GM23338 (cell line): ENCODE results near the gene APOBEC4. TPM values are rescaled to one million over a fixed set of nuclear protein-coding genes. Genes with fewer than 3 reads are reported as not detected.

Experiments
- ATAC-seq: fragments of 200-7000 bp; cut with Tn5 transposase; 3 replicates; pipeline ENCODE4 v1.9.1; 2020
- DNase-seq: peaks from one replicate; pipeline ENCODE4 v3.0.0-alpha.2; 2015; ENCODE audit warnings: low spot score
- H2AFZ ChIP-seq: fragments of 200-600 bp; sonication (generic); 2 replicates; pipeline ENCODE4 v1.8.0; 2016; ENCODE audit warnings: antibody characterized with exemption, mild to moderate bottlenecking, moderate library complexity
- H3F3A ChIP-seq: fragments of 200-600 bp; sonication (generic); replicated peaks from 2 replicates; pipeline ENCODE4 v1.8.0; 2017; ENCODE audit warnings: antibody characterized with exemption, mixed run types, low read depth
- H3K27ac ChIP-seq: fragments of 200-600 bp; sonication (generic); 2 replicates; pipeline ENCODE4 v1.6.1; 2016; ENCODE audit warnings: low read depth
- H3K27me3 ChIP-seq: fragments of 200-600 bp; sonication (generic); 2 replicates; pipeline ENCODE4 v1.8.0; 2016; ENCODE audit warnings: mild to moderate bottlenecking, mixed run types, moderate library complexity; ENCODE audit not compliant: insufficient read depth
- H3K36me3 ChIP-seq: fragments of 200-600 bp; sonication (generic); 2 replicates; pipeline ENCODE4 v1.8.0; 2016; ENCODE audit warnings: mild to moderate bottlenecking; ENCODE audit not compliant: insufficient read depth
- H3K4me1 ChIP-seq: fragments of 200-600 bp; sonication (generic); 2 replicates; pipeline ENCODE4 v1.8.0; 2016; ENCODE audit warnings: mild to moderate bottlenecking, moderate library complexity; ENCODE audit not compliant: insufficient read depth
- H3K4me2 ChIP-seq: fragments of 200-600 bp; sonication (generic); 2 replicates; pipeline ENCODE4 v1.7.1; 2017; ENCODE audit warnings: mixed run types
- H3K4me3 ChIP-seq: fragments of 200-600 bp; sonication (generic); 2 replicates; pipeline ENCODE4 v1.6.1; 2016; ENCODE audit warnings: mixed run types
- H3K79me2 ChIP-seq: fragments of 200-600 bp; sonication (generic); replicated peaks from 2 replicates; pipeline ENCODE4 v1.8.0; 2017; ENCODE audit warnings: mild to moderate bottlenecking; ENCODE audit not compliant: insufficient read depth
- H3K9me2 ChIP-seq: fragments of 200-600 bp; sonication (generic); 2 replicates; pipeline ENCODE4 v1.8.0; 2017; ENCODE audit not compliant: insufficient read depth
- H4K20me1 ChIP-seq: fragments of 200-600 bp; sonication (generic); replicated peaks from 2 replicates; pipeline ENCODE4 v1.8.0; 2017; ENCODE audit warnings: mild to moderate bottlenecking; ENCODE audit not compliant: insufficient read depth
- H3K27ac Mint-ChIP-seq: 2 replicates; pipeline ENCODE4 v1.8.0; 2020; ENCODE audit warnings: inconsistent platforms, mild to moderate bottlenecking, moderate library complexity, mixed read lengths
- H3K27me3 Mint-ChIP-seq: 3 replicates; pipeline ENCODE4 v1.8.0; 2022; ENCODE audit warnings: low read depth, mild to moderate bottlenecking, moderate library complexity, mixed read lengths, inconsistent platforms; ENCODE audit not compliant: insufficient read depth, poor library complexity
- H3K36me3 Mint-ChIP-seq: 3 replicates; pipeline ENCODE4 v1.8.0; 2021; ENCODE audit warnings: low read depth, mild to moderate bottlenecking, inconsistent platforms, moderate library complexity, mixed read lengths
- H3K4me1 Mint-ChIP-seq: 3 replicates; pipeline ENCODE4 v1.8.0; 2020; ENCODE audit warnings: mild to moderate bottlenecking, inconsistent platforms, mixed read lengths
- H3K4me3 Mint-ChIP-seq: 3 replicates; pipeline ENCODE4 v1.8.0; 2021; ENCODE audit warnings: moderate library complexity, mild to moderate bottlenecking, inconsistent platforms, mixed read lengths
- H3K9me3 Mint-ChIP-seq: 3 replicates; pipeline ENCODE4 v1.8.0; 2020; ENCODE audit warnings: moderate library complexity, mild to moderate bottlenecking, inconsistent platforms, mixed read lengths
- CREB1 ChIP-seq: fragments of 250-450 bp; sonication (Bioruptor Pico); IDR thresholded peaks from 2 replicates; pipeline ENCODE4 v1.5.0; 2020; ENCODE audit warnings: low read depth, mild to moderate bottlenecking, moderate library complexity
- CTCF ChIP-seq, 2 experiments: fragments of 200-600 bp in 1 of 2; sonication (generic) in 1 of 2; conservative IDR thresholded peaks; 2 replicates each; pipeline versions ENCODE4 v1.5.1 to v1.6.1; 2016 to 2017; ENCODE audit warnings: antibody characterized with exemption in 2 of 2, low read depth in 2 of 2, mild to moderate bottlenecking in 2 of 2, moderate library complexity in 1 of 2
- EZH2 ChIP-seq: fragments of 200-600 bp; sonication (generic); IDR thresholded peaks from one replicate; pipeline ENCODE4 v1.8.0; 2017; ENCODE audit warnings: antibody characterized with exemption, mild to moderate bottlenecking, low read depth; ENCODE audit not compliant: unreplicated experiment
- EZH2phosphoT487 ChIP-seq: fragments of 200-600 bp; sonication (generic); IDR thresholded peaks from one replicate; pipeline ENCODE4 v1.8.1; 2018; ENCODE audit warnings: antibody characterized with exemption; ENCODE audit not compliant: unreplicated experiment
- JUNB ChIP-seq: IDR thresholded peaks from one replicate; pipeline ENCODE4 v1.6.1; 2016; ENCODE audit warnings: antibody characterized with exemption; ENCODE audit not compliant: unreplicated experiment
- NANOG ChIP-seq: IDR thresholded peaks from 2 replicates; pipeline ENCODE4 v1.6.1; 2016; ENCODE audit warnings: antibody characterized with exemption, borderline replicate concordance
- POLR2AphosphoS5 ChIP-seq: IDR thresholded peaks from 2 replicates; pipeline ENCODE4 v1.6.1; 2016; ENCODE audit warnings: antibody characterized with exemption, low read depth
- STAT1 ChIP-seq: IDR thresholded peaks from one replicate; pipeline ENCODE4 v1.6.1; 2016; ENCODE audit warnings: antibody characterized with exemption; ENCODE audit not compliant: unreplicated experiment
- ZNF114 ChIP-seq: fragments of 250-450 bp; sonication (Bioruptor Pico); IDR thresholded peaks from 2 replicates; pipeline ENCODE4 v1.5.0; 2020; ENCODE audit warnings: mild to moderate bottlenecking, moderate library complexity
- ZNF331 ChIP-seq: fragments of 250-450 bp; sonication (Bioruptor Pico); IDR thresholded peaks from 2 replicates; pipeline ENCODE4 v1.5.0; 2020; ENCODE audit warnings: low read depth, mild to moderate bottlenecking, moderate library complexity
- ZNF462 ChIP-seq: fragments of 250-450 bp; sonication (Bioruptor Pico); IDR thresholded peaks from 2 replicates; pipeline ENCODE4 v1.5.0; 2020; ENCODE audit warnings: mild to moderate bottlenecking, moderate library complexity
- polyA plus RNA-seq: library from polyadenylated mRNA; unstranded; fragments of >200 nt; fragmentation: Nextera tagmentation; extraction: Ambion mirVana; gene quantifications from 2 replicates; pipeline ENCODE4 v1.2.1, GENCODE V29; 2016
- total RNA-seq: library from RNA; depleted of rRNA; stranded (reverse); fragments of >200 nt; shearing (Covaris generic); gene quantifications from 2 replicates; pipeline ENCODE4 v1.2.3, GENCODE V29; 2014
- TF ChIP-seq, protein P1 (sequence below): IDR thresholded peaks from one replicate; pipeline ENCODE4 v1.6.1; 2018; ENCODE audit warnings: antibody characterized with exemption; ENCODE audit not compliant: unreplicated experiment
- TF ChIP-seq, protein P2 (sequence below): IDR thresholded peaks from 2 replicates; pipeline ENCODE4 v1.6.1; 2016; ENCODE audit warnings: antibody characterized with exemption

APOBEC4 gene
- total and polyA plus RNA-seq, 2 experiments from 2014 or later, result 0.10 TPM; not detected in 1

- no peaks in the 10 kb centered on the region for H3K36me3 ChIP-seq
- Mint-ChIP-seq H3K4me3 (no peak overlapping the region), H3K36me3 (no peaks in the 10 kb centered on the region), H3K4me1 (no peaks in the 10 kb centered on the region), H3K9me3 (no peaks in the 10 kb centered on the region), H3K27me3 (no peaks in the 10 kb centered on the region), H3K27ac (no peak overlapping the region)
- no peaks in the 10 kb centered on the region for H3K4me1 ChIP-seq
- no peak overlapping the region for H3K27ac ChIP-seq
- no peak for TF ChIP-seq ZNF331 (CRISPR knock-in tag)
- no peak for TF ChIP-seq CTCF (conservative IDR thresholded peaks at IDR 0.05; ENCODE audit: low read depth in 2 of 2)
- TF ChIP-seq, protein P1, sequence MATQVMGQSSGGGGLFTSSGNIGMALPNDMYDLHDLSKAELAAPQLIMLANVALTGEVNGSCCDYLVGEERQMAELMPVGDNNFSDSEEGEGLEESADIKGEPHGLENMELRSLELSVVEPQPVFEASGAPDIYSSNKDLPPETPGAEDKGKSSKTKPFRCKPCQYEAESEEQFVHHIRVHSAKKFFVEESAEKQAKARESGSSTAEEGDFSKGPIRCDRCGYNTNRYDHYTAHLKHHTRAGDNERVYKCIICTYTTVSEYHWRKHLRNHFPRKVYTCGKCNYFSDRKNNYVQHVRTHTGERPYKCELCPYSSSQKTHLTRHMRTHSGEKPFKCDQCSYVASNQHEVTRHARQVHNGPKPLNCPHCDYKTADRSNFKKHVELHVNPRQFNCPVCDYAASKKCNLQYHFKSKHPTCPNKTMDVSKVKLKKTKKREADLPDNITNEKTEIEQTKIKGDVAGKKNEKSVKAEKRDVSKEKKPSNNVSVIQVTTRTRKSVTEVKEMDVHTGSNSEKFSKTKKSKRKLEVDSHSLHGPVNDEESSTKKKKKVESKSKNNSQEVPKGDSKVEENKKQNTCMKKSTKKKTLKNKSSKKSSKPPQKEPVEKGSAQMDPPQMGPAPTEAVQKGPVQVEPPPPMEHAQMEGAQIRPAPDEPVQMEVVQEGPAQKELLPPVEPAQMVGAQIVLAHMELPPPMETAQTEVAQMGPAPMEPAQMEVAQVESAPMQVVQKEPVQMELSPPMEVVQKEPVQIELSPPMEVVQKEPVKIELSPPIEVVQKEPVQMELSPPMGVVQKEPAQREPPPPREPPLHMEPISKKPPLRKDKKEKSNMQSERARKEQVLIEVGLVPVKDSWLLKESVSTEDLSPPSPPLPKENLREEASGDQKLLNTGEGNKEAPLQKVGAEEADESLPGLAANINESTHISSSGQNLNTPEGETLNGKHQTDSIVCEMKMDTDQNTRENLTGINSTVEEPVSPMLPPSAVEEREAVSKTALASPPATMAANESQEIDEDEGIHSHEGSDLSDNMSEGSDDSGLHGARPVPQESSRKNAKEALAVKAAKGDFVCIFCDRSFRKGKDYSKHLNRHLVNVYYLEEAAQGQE, result no peak
- TF ChIP-seq EZH2, result no peak
- TF ChIP-seq POLR2AphosphoS5, result no peak
- no peak for TF ChIP-seq STAT1
- no peak for TF ChIP-seq ZNF114 (CRISPR knock-in tag)
- TF ChIP-seq, protein P2, sequence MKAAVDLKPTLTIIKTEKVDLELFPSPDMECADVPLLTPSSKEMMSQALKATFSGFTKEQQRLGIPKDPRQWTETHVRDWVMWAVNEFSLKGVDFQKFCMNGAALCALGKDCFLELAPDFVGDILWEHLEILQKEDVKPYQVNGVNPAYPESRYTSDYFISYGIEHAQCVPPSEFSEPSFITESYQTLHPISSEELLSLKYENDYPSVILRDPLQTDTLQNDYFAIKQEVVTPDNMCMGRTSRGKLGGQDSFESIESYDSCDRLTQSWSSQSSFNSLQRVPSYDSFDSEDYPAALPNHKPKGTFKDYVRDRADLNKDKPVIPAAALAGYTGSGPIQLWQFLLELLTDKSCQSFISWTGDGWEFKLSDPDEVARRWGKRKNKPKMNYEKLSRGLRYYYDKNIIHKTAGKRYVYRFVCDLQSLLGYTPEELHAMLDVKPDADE, result no peak
- TF ChIP-seq JUNB, result no peak
- no peak for TF ChIP-seq NANOG
- no peak for TF ChIP-seq ZNF462 (CRISPR knock-in tag)
- TF ChIP-seq EZH2phosphoT487, result no peak
- TF ChIP-seq CREB1 (CRISPR knock-in tag), result no peak
- ATAC-seq, result no peak
- H2AFZ ChIP-seq, result no peak overlapping the region
- no peaks in the 10 kb centered on the region for H3F3A ChIP-seq
- H3K4me2 ChIP-seq, result no peak overlapping the region
- H3K4me3 ChIP-seq, result no peak overlapping the region
- no peak for DNase-seq
- no peaks in the 10 kb centered on the region for H3K27me3 ChIP-seq
- H4K20me1 ChIP-seq, result no peaks in the 10 kb centered on the region
- H3K9me2 ChIP-seq, result no peaks in the 10 kb centered on the region
- H3K79me2 ChIP-seq, result no peaks in the 10 kb centered on the region
Observed at GRCh38 chr1:183693521-183693920, 40.4 kb upstream of the APOBEC4 start.
